GM20431 (cell line): ENCODE measurements around the gene ZBTB7C.

Source experiments
- in situ Hi-C: fragments of 300-500 bp; cut with MseI, MboI; formaldehyde crosslinking; loops from one replicate; pipeline ENCODE4 v1.15.0; 2020; ENCODE audit warnings: low sequenced_read_pairs; ENCODE audit not compliant: unreplicated experiment

The ZBTB7C gene

DNA sequence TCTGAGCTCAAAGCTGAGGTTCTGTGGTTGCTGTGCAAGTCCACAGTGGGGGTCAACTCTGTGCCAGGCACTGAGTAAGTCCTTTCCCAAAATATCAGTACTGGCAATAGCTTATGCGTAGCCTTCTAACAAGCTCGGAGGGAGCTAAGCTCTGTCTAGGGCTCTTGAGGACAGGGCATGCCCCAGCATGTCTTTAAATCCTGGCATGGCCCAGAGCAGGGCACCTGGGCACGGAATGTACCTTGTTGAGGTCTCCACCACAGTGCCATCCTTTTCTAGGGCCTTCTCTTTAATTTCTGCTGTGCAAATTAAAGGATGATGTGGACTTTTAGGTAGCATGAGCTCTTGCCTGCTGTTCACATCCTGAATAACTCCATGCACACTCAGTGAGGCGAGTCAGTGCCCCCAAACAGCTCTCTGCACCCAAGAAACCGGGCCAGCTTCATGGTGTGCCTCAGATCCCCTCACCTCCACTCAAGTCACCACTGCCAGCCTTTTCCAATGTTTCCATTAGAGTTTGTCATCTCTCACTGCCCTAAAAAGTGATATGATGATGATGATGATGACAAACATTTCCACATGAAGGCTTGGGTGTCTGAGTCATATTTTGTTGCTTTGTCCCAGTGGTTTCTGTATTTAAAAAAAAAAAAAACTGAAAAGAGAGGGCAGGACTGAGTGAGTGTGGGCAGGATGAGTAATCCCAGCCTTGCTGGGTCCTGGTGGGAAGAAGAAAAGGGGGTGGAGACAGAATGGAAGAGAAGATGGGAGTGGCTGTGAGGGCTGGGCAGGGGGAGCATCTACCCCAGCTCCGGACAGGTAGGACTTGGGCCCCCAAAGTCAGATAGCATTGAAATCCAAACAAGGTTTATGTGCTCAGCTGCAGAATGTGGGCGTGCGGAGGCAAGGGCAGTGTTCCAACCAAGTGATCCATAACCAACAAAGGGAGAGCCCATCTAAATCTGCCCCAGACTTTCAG is 78.9 kb downstream of the ZBTB7C start:
- in situ Hi-C loops, result no loop called here

DNA sequence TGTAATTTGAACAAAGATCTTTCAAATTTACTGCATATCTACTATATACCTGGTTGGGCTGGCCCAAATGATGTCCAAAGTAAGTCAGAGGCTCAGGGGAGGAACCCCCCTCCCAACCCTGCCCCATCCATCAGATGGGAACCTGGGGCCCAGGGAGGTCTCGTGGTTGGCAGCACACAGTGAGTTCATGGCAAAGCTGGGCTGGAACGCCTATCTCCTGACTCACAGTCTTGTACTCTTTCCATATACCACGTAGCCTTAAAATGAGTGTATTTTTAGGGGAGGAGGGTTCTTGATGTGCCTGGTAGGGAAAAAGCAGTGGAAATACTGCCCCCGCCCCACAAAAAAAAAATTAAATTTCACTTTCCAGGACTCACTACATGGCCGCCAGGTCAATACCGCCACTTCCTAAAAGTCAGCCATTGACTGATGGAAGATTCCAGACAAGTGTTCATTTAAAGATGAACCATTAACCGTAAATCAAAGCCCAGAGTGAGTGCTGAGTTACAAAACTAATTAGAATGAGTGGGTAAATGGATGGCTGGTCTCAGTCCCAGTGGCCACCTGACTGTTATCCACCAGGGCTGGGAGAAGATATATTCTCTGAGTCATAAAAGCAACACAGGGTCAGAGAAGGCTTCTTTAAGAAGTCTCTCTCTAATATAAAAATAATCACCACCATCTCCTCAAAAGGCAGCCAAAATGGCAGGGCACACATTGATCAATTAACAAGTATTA is 80.5 kb downstream of the ZBTB7C start:
- in situ Hi-C loops, result no loop called here

DNA sequence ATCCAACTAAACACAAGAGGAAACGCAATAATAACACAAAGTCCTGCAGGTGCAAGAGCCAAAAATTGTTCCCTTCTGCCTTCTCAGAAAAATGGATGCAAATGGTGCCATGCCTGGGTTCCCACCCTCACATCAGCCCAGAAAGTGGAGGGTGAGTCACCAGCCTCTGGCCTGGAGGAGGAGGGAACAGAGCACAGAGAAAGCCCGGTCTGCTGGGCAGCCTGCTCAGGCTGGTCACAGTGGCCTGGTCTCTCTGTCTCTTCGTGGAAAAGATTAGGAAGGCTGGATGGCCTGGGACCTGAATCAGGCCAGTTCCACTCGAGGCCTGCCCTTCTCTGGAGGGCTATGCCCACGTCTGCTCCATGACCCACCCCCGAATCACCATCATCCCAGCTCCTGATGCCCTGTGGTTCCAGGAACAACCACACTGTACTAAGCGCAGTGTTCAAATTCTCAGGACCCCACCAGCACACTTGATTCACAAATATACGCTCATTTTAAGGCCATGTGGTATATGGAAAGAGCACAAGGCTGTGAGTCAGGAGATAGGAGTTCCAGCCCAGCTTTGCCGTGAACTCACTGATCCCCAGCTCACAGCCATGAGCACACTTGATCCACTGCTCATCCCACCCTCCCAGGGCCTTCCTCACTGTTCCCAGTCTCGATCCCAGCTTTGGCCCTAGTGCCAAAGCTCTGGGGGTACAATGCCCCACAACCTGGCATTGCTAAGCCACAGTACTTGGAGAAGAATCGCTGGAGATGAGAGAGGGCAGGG is 82.1 kb downstream of the ZBTB7C start:
- in situ Hi-C loops, result no loop called here

DNA sequence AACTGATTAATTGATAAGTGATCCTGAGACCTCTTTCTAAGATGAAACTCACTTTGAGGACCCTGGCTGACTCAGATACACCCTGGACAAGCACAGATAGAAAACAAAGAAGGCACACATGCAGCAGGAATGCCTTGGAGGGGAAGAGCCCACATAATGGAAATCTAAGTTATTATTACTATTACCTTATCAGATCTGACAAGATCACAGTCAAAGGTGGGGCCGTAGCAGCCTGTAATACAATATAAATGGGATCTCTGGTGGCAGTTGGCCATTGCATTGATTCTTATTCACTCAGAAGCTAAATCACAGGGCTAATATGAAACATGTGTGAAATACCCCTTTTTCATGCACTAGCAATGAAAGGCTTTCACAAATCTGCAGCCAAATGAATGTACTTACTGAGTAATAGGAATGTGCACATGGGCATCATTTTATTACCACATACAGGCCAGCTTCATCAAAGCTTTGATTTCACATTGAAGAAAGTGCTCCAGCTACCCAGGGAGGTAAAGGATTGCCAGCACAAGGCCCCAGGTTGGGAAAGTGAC is 84.0 kb downstream of the ZBTB7C start:
- in situ Hi-C loops, result no loop called here

DNA sequence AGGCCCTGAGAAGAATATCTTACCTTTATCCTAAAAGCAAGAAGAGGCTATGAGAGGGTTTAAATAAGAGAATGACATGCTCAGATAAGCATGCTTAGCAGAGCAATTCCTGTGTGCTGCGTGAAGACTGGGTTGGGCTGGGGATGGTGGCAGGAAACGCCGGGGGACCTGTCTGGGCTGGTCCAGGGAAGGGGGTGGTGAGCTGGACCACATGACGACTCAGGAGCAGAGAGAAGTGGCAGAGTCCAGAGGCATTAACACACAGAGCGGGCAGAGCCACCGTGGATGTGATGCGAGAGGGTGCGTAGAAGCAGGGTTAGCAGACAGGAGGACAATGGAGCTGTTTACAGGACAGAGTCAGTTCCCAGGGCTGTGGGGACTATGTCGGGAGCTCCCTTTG is 84.5 kb downstream of the ZBTB7C start:
- in situ Hi-C loops, result no loop called here

DNA sequence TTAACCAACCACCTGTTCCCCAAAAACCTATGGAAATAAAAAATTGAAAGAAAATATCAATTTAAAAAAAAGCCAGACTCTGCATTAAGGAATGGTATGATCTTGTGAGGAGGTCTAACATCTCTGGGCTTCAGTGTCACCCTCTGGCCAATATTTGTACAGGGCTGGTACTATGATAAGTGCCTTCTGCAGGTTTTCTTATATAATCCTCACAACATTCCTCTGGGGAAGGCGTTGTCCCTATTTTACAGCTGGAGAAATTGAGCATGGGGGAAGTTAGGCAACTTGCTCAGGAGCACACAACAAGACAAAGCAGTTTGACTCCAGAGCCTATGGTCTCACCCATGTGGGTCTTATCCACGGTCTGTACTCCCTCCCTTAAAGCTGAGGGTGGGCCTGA is 86.0 kb downstream of the ZBTB7C start:
- in situ Hi-C loops, result no loop called here

DNA sequence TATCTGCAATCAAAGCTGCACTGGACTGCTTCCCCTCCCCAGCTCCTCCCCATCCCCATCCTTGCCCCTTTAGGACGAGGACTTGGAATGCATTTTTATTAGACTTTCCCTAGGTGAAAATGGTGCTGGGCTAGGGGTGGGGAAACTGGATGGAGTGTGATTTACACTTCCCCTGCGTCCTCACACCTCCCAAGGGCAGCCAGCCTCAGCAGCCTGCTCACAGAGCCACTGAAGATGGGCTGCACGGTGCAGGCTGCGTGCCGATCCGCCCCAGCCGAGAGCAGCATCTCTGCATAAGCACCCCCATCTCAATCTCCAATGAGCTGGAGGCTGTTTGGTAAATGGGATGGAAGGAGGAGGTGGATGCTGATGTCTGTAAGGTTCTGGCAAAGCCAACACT is 87.6 kb downstream of the ZBTB7C start:
- in situ Hi-C loops, result no loop called here

DNA sequence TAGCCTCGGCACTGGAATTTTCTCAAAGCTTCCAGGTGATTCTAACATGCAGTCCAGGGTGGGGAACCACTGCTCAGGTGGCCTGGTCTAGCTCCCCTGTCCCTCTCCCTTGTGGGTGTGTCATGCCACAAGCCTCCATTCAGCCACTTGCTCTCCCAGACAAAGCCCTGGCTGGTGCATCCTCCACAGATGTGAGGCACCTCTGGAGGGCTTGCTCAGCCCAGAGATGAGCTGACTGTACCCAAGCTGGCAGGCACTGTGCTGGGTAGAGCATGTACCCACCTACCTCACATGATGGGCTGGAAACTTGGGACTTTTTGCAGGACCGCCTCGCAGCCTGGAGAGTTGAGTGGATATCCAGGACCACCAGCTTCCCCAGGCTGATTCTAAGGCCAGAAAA is 88.1 kb downstream of the ZBTB7C start:
- in situ Hi-C loops, result no loop called here

DNA sequence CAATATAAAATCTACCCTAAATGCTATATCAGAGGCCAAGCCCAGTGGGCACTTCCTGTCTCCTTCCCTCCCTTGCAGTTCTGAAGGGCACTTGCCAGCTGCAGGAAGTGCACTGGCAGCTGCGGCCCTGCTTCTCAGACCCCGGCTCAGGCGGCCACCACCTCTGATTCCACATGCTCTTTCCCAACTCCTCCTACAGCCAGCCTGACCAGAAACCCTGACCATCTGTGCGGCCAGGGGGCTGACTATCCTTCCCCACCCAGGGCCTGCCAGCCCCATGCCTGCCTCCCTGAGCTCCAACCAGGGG is 88.6 kb downstream of the ZBTB7C start:
- in situ Hi-C loops, result no loop called here

DNA sequence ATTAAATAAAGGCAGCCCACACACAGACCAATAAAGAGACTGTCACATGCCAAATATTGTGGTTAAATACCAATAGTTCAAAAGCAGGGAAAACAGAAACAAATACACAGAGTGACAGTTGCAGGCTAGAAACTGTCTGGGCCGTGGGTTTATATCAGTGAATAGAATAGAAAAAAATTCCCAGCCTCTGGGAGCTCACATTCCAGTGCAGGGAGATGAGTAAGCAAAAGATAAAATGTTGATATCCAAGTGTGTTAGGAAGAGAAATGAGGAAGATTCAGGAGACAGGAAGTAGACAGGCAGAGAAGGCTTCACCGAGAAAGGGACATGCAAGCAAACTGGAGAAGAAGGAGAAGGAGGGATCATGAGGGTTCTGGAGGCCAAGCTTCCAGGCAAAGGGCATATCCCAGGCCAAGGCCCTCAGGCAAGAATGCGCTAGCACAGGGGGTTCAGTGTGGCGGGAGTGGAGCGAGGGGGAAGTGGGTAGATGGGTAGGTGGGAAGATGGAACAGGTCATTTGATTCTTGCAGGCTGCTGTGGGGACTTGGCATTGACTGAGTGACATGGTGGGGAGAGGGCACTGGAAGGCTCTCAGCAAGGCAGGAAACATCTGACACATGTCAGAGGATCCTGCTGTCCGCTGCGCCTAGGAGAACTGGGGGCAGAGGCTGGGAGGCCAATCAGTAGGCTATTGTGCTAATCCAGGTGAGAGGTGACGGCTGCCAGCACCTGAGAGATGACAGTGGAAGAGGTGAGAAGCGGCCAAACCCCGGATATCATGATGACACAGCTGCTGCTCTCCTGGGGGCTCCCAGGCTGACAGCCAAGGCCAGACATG is 89.2 kb downstream of the ZBTB7C start:
- in situ Hi-C loops, result no loop called here

DNA sequence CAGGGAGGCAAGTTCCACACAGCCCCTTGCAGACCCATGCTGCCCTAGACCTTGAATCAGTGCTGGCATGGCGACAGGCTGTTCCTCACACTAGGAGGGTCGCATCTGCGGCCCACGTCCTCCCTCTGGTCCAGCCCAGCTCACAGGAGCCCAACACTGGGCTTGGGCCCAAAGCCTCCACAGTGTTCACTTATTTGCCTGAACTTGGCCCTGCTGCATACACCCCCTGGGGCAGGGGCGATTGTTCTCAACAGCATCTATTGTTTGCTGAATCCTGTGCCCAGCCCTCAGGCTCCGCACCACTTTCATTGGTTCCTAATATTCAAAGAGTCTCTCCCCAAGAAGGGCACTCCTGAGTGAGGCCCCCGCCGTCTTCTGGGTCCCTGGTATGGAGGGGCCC is 90.7 kb downstream of the ZBTB7C start:
- in situ Hi-C loops, result no loop called here

DNA sequence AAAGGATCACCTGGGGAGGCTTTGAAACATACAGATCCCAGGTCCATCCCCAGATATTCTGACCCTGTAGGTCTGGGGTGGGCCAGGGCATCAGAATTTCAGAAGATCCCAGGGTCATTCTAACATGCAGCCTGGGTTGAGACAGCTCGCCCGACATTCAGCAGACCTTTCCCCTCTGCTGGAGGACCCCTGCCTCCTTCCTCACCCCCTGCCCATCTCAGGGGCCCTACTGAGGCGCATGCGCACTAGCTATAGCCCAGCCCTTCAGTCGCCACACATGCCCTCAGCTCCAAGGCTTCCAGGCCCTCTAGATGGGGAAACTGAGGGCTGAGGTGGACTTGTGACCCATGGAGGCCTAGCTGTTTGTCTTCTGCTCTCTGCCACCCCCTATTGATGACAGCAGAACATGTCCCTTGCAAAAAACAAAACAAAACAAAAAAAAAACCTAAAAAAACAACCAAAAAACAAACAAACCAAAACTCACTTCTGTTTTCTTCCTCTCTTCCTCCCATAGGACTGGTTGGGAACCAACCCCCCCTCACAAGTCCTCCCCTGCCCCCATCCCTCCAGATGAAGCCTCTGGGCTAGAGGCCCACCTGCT is 91.3 kb downstream of the ZBTB7C start:
- in situ Hi-C loops, result no loop called here

DNA sequence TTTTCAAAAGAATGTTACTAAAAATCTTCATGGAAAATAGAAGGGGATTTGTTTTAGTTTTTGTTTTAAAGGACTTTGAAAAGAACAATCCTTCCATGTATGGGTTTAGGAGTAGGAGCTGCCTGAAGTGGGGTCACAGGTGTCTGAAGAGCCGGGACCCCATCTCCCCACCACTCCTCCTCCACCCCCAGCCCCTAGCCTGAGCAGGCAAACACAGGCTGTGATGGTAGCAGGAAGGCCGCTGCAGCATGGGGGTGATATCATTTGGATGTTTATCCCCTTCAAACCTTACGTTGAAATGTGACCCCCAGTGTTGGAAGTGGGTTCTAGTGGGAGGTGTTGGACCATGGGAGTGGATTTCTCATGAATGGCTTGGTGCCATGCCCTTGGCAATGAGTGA is 93.0 kb downstream of the ZBTB7C start:
- in situ Hi-C loops, result no loop called here

DNA sequence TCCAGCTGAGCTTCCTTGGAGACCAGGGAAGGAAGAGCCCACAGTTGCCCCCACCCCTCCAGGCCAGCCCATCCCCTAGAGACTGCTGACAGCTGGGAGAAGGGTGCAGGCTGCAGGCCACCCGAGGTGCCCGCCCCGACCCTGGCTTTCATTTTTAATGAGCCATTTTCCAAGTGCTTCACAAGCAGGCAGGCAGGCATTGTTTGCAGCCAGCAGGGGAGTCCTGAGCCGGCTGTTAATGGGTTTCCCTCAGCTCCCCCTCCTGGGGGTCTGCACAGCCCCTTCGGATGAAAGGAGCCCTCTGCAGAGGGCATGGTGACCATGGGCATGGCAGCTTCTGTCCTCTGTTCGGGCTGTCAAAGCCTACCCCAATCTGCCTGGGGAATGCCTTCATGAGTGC is 94.5 kb downstream of the ZBTB7C start:
- in situ Hi-C loops, result no loop called here

DNA sequence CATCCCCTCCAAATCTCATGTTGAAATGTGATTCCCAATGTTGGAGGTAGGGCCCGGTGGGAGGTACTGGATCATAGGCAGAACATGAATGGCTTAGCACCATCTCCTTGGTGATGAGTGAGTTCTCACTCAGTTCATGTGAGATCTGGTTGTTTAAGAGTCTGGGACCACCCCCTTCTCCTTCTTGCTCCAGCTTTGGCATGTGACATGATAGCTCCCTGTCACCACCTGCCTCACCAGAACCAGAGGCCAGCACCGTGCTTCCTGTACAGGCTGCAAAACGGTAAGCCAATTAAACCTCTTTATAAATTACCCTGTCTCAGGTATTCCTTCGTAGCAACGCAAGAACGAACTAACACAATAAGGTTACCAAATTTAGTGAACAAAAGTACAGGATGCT is 95.4 kb downstream of the ZBTB7C start:
- in situ Hi-C loops, result no loop called here

DNA sequence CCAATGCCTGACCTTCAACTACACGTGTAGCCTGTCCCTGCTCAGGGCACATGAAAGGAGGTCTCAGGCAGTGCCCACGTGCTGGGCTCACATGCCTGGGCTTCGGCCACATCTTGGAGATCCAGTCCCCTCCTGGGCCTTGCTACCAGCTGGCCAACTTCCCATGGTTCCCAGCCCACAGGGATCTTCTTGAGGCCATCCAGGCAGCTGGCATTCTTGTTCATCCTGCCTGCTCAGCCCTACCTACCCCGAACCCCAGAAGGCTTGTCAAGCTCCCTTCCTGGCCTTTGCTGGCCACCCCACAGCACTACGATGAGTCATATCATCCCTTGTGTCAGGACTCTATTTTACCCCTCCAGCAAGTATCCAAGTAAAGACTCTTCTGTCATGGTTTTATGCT is 97.1 kb downstream of the ZBTB7C start:
- in situ Hi-C loops, result no loop called here

DNA sequence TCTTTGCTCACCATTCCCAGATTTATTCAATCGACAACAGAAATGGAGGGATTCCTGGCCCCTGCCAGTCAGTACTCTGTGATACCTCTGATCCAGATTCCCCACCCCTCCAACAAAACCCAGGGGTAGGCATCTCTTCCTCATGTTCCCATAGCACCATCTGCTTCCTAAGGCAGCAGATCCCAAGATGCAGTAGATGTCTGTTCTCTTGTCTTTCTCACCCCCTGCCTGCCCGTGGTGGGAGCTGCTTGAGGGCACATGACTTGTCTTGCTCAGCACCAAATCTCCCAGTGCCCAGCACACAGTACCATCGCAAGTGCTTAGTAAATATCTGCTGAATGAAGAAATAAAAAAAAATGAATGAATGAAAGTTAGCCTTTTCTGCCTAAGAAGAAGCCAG is 98.2 kb downstream of the ZBTB7C start:
- in situ Hi-C loops, result no loop called here

DNA sequence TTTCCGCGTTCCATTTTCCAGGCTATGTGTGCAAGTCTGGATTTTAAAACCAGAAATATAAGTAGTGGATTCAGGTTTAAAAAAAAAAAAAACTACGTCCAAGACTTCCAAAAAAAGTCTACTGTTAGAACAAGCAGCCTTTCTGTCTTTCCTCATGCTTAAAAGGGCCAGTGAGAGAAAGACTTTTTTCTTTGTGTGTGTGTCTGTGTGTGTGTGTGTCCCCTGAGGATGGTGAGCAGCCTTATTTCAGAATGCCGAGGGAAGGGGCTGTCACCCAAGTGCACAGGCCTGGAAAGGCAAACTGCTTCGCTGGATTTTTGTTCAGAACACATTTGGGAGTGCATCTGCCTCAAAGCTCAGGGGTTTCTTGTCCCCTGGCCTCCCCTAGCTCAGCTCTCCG is 98.8 kb downstream of the ZBTB7C start:
- in situ Hi-C loops, result no loop called here
